Astrocyte (in vitro differentiated cells and primary cell): ENCODE measurements around the gene ME3. TPM values are rescaled to one million over a fixed set of nuclear protein-coding genes. Genes with fewer than 3 reads are reported as not detected.

ENCODE experiments used
- DNase-seq: peaks from one replicate; pipeline ENCODE4 v3.0.0-alpha.2; 2010; ENCODE audit warnings: low read depth
- FAIRE-seq: peaks from 2 replicates; lab custom pipeline; 2011; peaks lifted over from hg19 to GRCh38; lab: Jason Lieb, UNC
- H2AFZ ChIP-seq: 2 replicates; pipeline ENCODE4 v1.6.0; 2012; ENCODE audit warnings: low read depth, low read length, inconsistent platforms
- H3K27ac ChIP-seq: 2 replicates; pipeline ENCODE4 v1.5.1; 2011; ENCODE audit warnings: low read depth, low read length, inconsistent platforms
- H3K27me3 ChIP-seq: 2 replicates; pipeline ENCODE4 v1.6.0; 2011; ENCODE audit warnings: low read length, inconsistent platforms; ENCODE audit not compliant: insufficient read depth
- H3K36me3 ChIP-seq: 2 replicates; pipeline ENCODE4 v1.5.1; 2011; ENCODE audit warnings: low read length, inconsistent platforms; ENCODE audit not compliant: insufficient read depth
- H3K4me1 ChIP-seq: 2 replicates; pipeline ENCODE4 v1.5.1; 2011; ENCODE audit warnings: low read length, inconsistent platforms; ENCODE audit not compliant: insufficient read depth
- H3K4me2 ChIP-seq: 2 replicates; pipeline ENCODE4 v1.6.0; 2012; ENCODE audit warnings: low read length, inconsistent platforms
- H3K4me3 ChIP-seq: 2 replicates; pipeline ENCODE4 v1.5.1; 2011; ENCODE audit warnings: low read depth, mild to moderate bottlenecking, low read length, inconsistent platforms; ENCODE audit not compliant: insufficient read depth
- H3K79me2 ChIP-seq: 2 replicates; pipeline ENCODE4 v1.6.0; 2012; ENCODE audit warnings: mild to moderate bottlenecking, low read length, inconsistent platforms; ENCODE audit not compliant: insufficient read depth
- H3K9ac ChIP-seq: 2 replicates; pipeline ENCODE4 v1.6.0; 2012; ENCODE audit warnings: mild to moderate bottlenecking, low read length, inconsistent platforms
- H3K9me3 ChIP-seq: 2 replicates; pipeline ENCODE4 v1.5.1; 2012; ENCODE audit warnings: low read depth, mild to moderate bottlenecking, low read length, inconsistent platforms; ENCODE audit not compliant: insufficient read depth
- H4K20me1 ChIP-seq: 2 replicates; pipeline ENCODE4 v1.6.0; 2012; ENCODE audit warnings: low read length, inconsistent platforms; ENCODE audit not compliant: insufficient read depth
- H3K27ac Mint-ChIP-seq: one replicate; pipeline ENCODE4 v1.8.0; 2021; ENCODE audit warnings: mild to moderate bottlenecking, mixed read lengths; ENCODE audit not compliant: unreplicated experiment
- H3K27me3 Mint-ChIP-seq: one replicate; pipeline ENCODE4 v1.8.0; 2021; ENCODE audit warnings: low read depth, mixed read lengths; ENCODE audit not compliant: unreplicated experiment
- H3K36me3 Mint-ChIP-seq: one replicate; pipeline ENCODE4 v1.8.0; 2021; ENCODE audit warnings: low read depth, mixed read lengths; ENCODE audit not compliant: unreplicated experiment
- H3K4me1 Mint-ChIP-seq: one replicate; pipeline ENCODE4 v1.8.0; 2021; ENCODE audit warnings: low read depth, mixed read lengths; ENCODE audit not compliant: unreplicated experiment
- H3K4me3 Mint-ChIP-seq: one replicate; pipeline ENCODE4 v1.8.0; 2021; ENCODE audit warnings: mild to moderate bottlenecking, moderate library complexity, mixed read lengths; ENCODE audit not compliant: unreplicated experiment
- H3K9me3 Mint-ChIP-seq: one replicate; pipeline ENCODE4 v1.8.0; 2021; ENCODE audit warnings: mild to moderate bottlenecking, mixed read lengths; ENCODE audit not compliant: unreplicated experiment
- CTCF ChIP-seq: IDR thresholded peaks from 2 replicates; pipeline ENCODE4 v1.5.1; 2011; ENCODE audit warnings: low read depth, mild to moderate bottlenecking, inconsistent platforms, low read length, moderate library complexity; ENCODE audit not compliant: insufficient read depth
- EZH2 ChIP-seq: IDR thresholded peaks from 2 replicates; pipeline ENCODE4 v1.6.1; 2012; ENCODE audit warnings: mild to moderate bottlenecking, low read length, inconsistent platforms; ENCODE audit not compliant: insufficient read depth
- total RNA-seq: library from RNA; stranded (reverse); gene quantifications from 2 replicates; pipeline ENCODE4 v1.2.1, GENCODE V29; 2021

ME3 gene
- total RNA-seq, 1 donor from 2014 or later: 28.6 TPM

GRCh38 chr11:86710936-86711335 lies 38.5 kb upstream of the ME3 start:
- no peak for FAIRE-seq

GRCh38 chr11:86708669-86709068 lies 36.3 kb upstream of the ME3 start:
- Mint-ChIP-seq H3K36me3 (peaks cover 9% of the 10 kb centered on the region), H3K4me1 (peaks cover 6% of the 10 kb centered on the region), H3K4me3 (no peak overlapping the region), H3K9me3 (peaks cover 5% of the 10 kb centered on the region), H3K27ac (no peak overlapping the region), H3K27me3 (no peaks in the 10 kb centered on the region)
- Histone ChIP-seq H4K20me1 (no peaks in the 10 kb centered on the region), H2AFZ (no peak overlapping the region), H3K4me2 (no peak overlapping the region), H3K4me1 (no peaks in the 10 kb centered on the region), H3K27me3 (no peaks in the 10 kb centered on the region), H3K36me3 (no peaks in the 10 kb centered on the region), H3K27ac (no peak overlapping the region), H3K9me3 (no peaks in the 10 kb centered on the region), H3K9ac (no peak overlapping the region), H3K79me2 (no peaks in the 10 kb centered on the region), H3K4me3 (no peak overlapping the region)
- FAIRE-seq: no peak
- no peak for DNase-seq
- TF ChIP-seq EZH2 (no peak), CTCF (no peak)

More at GRCh38 chr11:86710936-86711335, 38.5 kb upstream of the ME3 start:
- H3K9ac ChIP-seq: no peak overlapping the region
- no peaks in the 10 kb centered on the region for H4K20me1 ChIP-seq
- no peak overlapping the region for H3K4me3 Mint-ChIP-seq
- H3K9me3 ChIP-seq: no peaks in the 10 kb centered on the region
- peaks cover 9% of the 10 kb centered on the region for H3K4me1 Mint-ChIP-seq
- H3K27ac ChIP-seq: no peak overlapping the region
- no peak overlapping the region for H3K4me2 ChIP-seq
- H2AFZ ChIP-seq: no peak overlapping the region
- no peaks in the 10 kb centered on the region for H3K27me3 Mint-ChIP-seq
- no peak overlapping the region for H3K27ac Mint-ChIP-seq
- no peak for DNase-seq
- TF ChIP-seq EZH2 (no peak), CTCF (no peak)
- H3K36me3 ChIP-seq: no peaks in the 10 kb centered on the region
- peaks cover 5% of the 10 kb centered on the region for H3K9me3 Mint-ChIP-seq
- no peaks in the 10 kb centered on the region for H3K79me2 ChIP-seq
- H3K36me3 Mint-ChIP-seq: peaks cover 7% of the 10 kb centered on the region
- H3K27me3 ChIP-seq: no peaks in the 10 kb centered on the region
- H3K4me1 ChIP-seq: no peaks in the 10 kb centered on the region
- H3K4me3 ChIP-seq: no peak overlapping the region

- DNase-seq: no peak
Measured at GRCh38 chr11:86706338-86707131, 34.1 kb upstream of the ME3 start.

More at GRCh38 chr11:86706338-86707131, 34.1 kb upstream of the ME3 start:
- no peak for FAIRE-seq
- Histone ChIP-seq H3K4me1 (no peaks in the 10 kb centered on the region), H4K20me1 (no peaks in the 10 kb centered on the region), H3K79me2 (no peaks in the 10 kb centered on the region), H3K4me2 (no peak overlapping the region), H2AFZ (no peak overlapping the region), H3K27ac (no peak overlapping the region), H3K4me3 (no peak overlapping the region), H3K9me3 (no peaks in the 10 kb centered on the region), H3K36me3 (no peaks in the 10 kb centered on the region), H3K27me3 (no peaks in the 10 kb centered on the region), H3K9ac (no peak overlapping the region)
- peaks cover 9% of the 10 kb centered on the region for H3K36me3 Mint-ChIP-seq
- no peak overlapping the region for H3K27ac Mint-ChIP-seq
- H3K4me3 Mint-ChIP-seq: no peak overlapping the region
- H3K27me3 Mint-ChIP-seq: no peaks in the 10 kb centered on the region
- TF ChIP-seq CTCF (no peak), EZH2 (no peak)
- peaks cover 5% of the 10 kb centered on the region for H3K9me3 Mint-ChIP-seq
- peaks cover 6% of the 10 kb centered on the region for H3K4me1 Mint-ChIP-seq
